ENCODE results near the gene LNX1. TPM values are rescaled to one million over a fixed set of nuclear protein-coding genes. Genes with fewer than 3 reads are reported as not detected.

LNX1 gene
- total RNA-seq, 1 donor from 2014 or later = 4.2 TPM

- no peak overlapping the region for H3K9ac ChIP-seq (ENCODE audit: low read depth in 1 of 3, low read length in 3 of 3)
These were observed 62.3 kb downstream of the LNX1 start for GRCh38 chr4:53529025-53529424.

GRCh38 chr4:53527930-53528329 is 63.4 kb downstream of the LNX1 start:
- peaks cover 0 to 3% (median 0%) of the 10 kb centered on the region in 3 donors for H3K4me1 ChIP-seq (ENCODE audit: control insufficient read depth in 3 of 3, insufficient read depth in 3 of 3, low read length in 3 of 3)
- H3K36me3 ChIP-seq (ENCODE audit: control insufficient read depth in 3 of 3, insufficient read depth in 3 of 3, low read length in 3 of 3) = no peaks in the 10 kb centered on the region

More at GRCh38 chr4:53529025-53529424, 62.3 kb downstream of the LNX1 start:
- H3K4me3 ChIP-seq (ENCODE audit: low read length in 3 of 3) = no peak overlapping the region
- no peak overlapping the region for H3K27ac ChIP-seq (ENCODE audit: low read depth, low read length)
- H3K4me1 ChIP-seq (ENCODE audit: control insufficient read depth in 3 of 3, insufficient read depth in 3 of 3, low read length in 3 of 3) = peaks cover 0 to 3% (median 0%) of the 10 kb centered on the region in 3 donors
- H3K27me3 ChIP-seq (ENCODE audit: control insufficient read depth in 3 of 3, insufficient read depth in 3 of 3, low read length in 3 of 3) = peaks cover 0 to 3% (median 3%) of the 10 kb centered on the region in 3 donors
- no peaks in the 10 kb centered on the region for H3K36me3 ChIP-seq (ENCODE audit: control insufficient read depth in 3 of 3, insufficient read depth in 3 of 3, low read length in 3 of 3)
- H3K9me3 ChIP-seq (ENCODE audit: control insufficient read depth in 3 of 3, low read length in 3 of 3) = no peaks in the 10 kb centered on the region

GRCh38 chr4:53527326-53527725 is 64.0 kb downstream of the LNX1 start:
- Histone ChIP-seq H3K4me1 (ENCODE audit: control insufficient read depth in 3 of 3, insufficient read depth in 3 of 3, low read length in 3 of 3) (no peaks in the 10 kb centered on the region), H3K9ac (ENCODE audit: low read depth in 1 of 3, low read length in 3 of 3) (no peak overlapping the region), H3K27ac (ENCODE audit: low read depth, low read length) (no peak overlapping the region), H3K4me3 (ENCODE audit: low read length in 3 of 3) (no peak overlapping the region), H3K9me3 (ENCODE audit: control insufficient read depth in 3 of 3, low read length in 3 of 3) (no peaks in the 10 kb centered on the region), H3K36me3 (ENCODE audit: control insufficient read depth in 3 of 3, insufficient read depth in 3 of 3, low read length in 3 of 3) (no peaks in the 10 kb centered on the region), H3K27me3 (ENCODE audit: control insufficient read depth in 3 of 3, insufficient read depth in 3 of 3, low read length in 3 of 3) (peaks cover 0 to 3% (median 3%) of the 10 kb centered on the region in 3 donors)

More at GRCh38 chr4:53527930-53528329, 63.4 kb downstream of the LNX1 start:
- H3K4me3 ChIP-seq (ENCODE audit: low read length in 3 of 3) = no peak overlapping the region
- peaks cover 0 to 3% (median 3%) of the 10 kb centered on the region in 3 donors for H3K27me3 ChIP-seq (ENCODE audit: control insufficient read depth in 3 of 3, insufficient read depth in 3 of 3, low read length in 3 of 3)
- no peaks in the 10 kb centered on the region for H3K9me3 ChIP-seq (ENCODE audit: control insufficient read depth in 3 of 3, low read length in 3 of 3)
- H3K9ac ChIP-seq (ENCODE audit: low read depth in 1 of 3, low read length in 3 of 3) = no peak overlapping the region
- H3K27ac ChIP-seq (ENCODE audit: low read depth, low read length) = no peak overlapping the region

GRCh38 chr4:53522334-53522733 is 69.0 kb downstream of the LNX1 start:
- Histone ChIP-seq H3K9me3 (ENCODE audit: control insufficient read depth in 3 of 3, low read length in 3 of 3) (no peaks in the 10 kb centered on the region), H3K36me3 (ENCODE audit: control insufficient read depth in 3 of 3, insufficient read depth in 3 of 3, low read length in 3 of 3) (no peaks in the 10 kb centered on the region), H3K4me1 (ENCODE audit: control insufficient read depth in 3 of 3, insufficient read depth in 3 of 3, low read length in 3 of 3) (no peaks in the 10 kb centered on the region)

DNA sequence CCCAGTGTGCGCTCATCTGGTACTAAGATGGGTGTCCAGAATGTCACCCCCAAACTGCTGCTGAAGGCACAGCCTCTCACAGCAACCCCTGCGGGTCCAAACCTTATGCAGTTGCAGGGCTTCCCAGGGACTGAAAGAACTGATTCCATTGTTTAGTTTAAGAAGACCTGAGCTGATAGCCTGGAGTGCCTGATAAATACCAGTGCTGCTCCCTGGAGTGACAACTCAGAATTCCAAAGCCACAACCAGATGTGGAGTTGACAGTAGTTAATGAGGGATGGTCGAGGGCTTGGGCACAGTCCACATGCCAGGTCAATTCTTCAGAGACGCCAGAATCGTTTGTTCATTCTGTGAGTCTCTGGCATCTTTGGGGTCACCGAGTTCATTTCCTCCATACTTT is 71.2 kb downstream of the LNX1 start:
- Histone ChIP-seq H3K27me3 (ENCODE audit: control insufficient read depth in 3 of 3, insufficient read depth in 3 of 3, low read length in 3 of 3) (no peaks in the 10 kb centered on the region), H3K36me3 (ENCODE audit: control insufficient read depth in 3 of 3, insufficient read depth in 3 of 3, low read length in 3 of 3) (no peaks in the 10 kb centered on the region), H3K9ac (ENCODE audit: low read depth in 1 of 3, low read length in 3 of 3) (no peak overlapping the region), H3K27ac (ENCODE audit: low read depth, low read length) (no peak overlapping the region), H3K4me1 (ENCODE audit: control insufficient read depth in 3 of 3, insufficient read depth in 3 of 3, low read length in 3 of 3) (no peaks in the 10 kb centered on the region), H3K4me3 (ENCODE audit: low read length in 3 of 3) (no peak overlapping the region), H3K9me3 (ENCODE audit: control insufficient read depth in 3 of 3, low read length in 3 of 3) (no peaks in the 10 kb centered on the region)

More at GRCh38 chr4:53522334-53522733, 69.0 kb downstream of the LNX1 start:
- peaks cover 0 to under 1% (median 0%) of the 10 kb centered on the region in 3 donors for H3K27me3 ChIP-seq (ENCODE audit: control insufficient read depth in 3 of 3, insufficient read depth in 3 of 3, low read length in 3 of 3)
- no peak overlapping the region for H3K4me3 ChIP-seq (ENCODE audit: low read length in 3 of 3)
- no peak overlapping the region for H3K27ac ChIP-seq (ENCODE audit: low read depth, low read length)
- H3K9ac ChIP-seq (ENCODE audit: low read depth in 1 of 3, low read length in 3 of 3) = no peak overlapping the region

DNA sequence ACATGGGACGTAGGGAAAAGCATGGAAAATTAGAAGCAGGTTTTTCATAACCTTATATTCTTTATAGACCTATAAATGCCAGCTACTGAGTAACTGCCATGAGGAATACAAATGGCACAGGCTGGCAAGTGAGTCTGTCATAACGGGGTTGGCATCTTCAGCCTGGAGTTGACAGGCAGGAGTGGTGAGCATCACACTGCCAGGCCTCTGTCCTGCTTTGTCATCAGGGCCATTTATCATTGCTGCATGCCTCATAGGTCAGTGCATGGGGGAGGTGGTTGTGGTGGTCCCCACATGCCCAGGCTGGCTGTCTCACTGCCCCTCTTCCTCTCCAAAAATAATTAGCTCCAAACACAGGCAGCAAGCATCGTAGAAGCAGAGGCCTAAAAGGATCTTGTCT is 72.5 kb downstream of the LNX1 start:
- Histone ChIP-seq H3K27me3 (ENCODE audit: control insufficient read depth in 3 of 3, insufficient read depth in 3 of 3, low read length in 3 of 3) (no peaks in the 10 kb centered on the region), H3K4me3 (ENCODE audit: low read length in 3 of 3) (no peak overlapping the region), H3K36me3 (ENCODE audit: control insufficient read depth in 3 of 3, insufficient read depth in 3 of 3, low read length in 3 of 3) (no peaks in the 10 kb centered on the region)

GRCh38 chr4:53515076-53515475 is 76.2 kb downstream of the LNX1 start:
- peaks cover 0 to 4% (median 4%) of the 10 kb centered on the region in 3 donors for H3K4me1 ChIP-seq (ENCODE audit: control insufficient read depth in 3 of 3, insufficient read depth in 3 of 3, low read length in 3 of 3)
- H3K27ac ChIP-seq (ENCODE audit: low read depth, low read length) = no peak overlapping the region
- H3K9me3 ChIP-seq (ENCODE audit: control insufficient read depth in 3 of 3, low read length in 3 of 3) = no peaks in the 10 kb centered on the region
- no peak overlapping the region for H3K9ac ChIP-seq (ENCODE audit: low read depth in 1 of 3, low read length in 3 of 3)
- no peak overlapping the region for H3K4me3 ChIP-seq (ENCODE audit: low read length in 3 of 3)
- no peaks in the 10 kb centered on the region for H3K36me3 ChIP-seq (ENCODE audit: control insufficient read depth in 3 of 3, insufficient read depth in 3 of 3, low read length in 3 of 3)
- no peaks in the 10 kb centered on the region for H3K27me3 ChIP-seq (ENCODE audit: control insufficient read depth in 3 of 3, insufficient read depth in 3 of 3, low read length in 3 of 3)

More for the DNA sequence above, 72.5 kb downstream of the LNX1 start:
- no peaks in the 10 kb centered on the region for H3K4me1 ChIP-seq (ENCODE audit: control insufficient read depth in 3 of 3, insufficient read depth in 3 of 3, low read length in 3 of 3)
- H3K27ac ChIP-seq (ENCODE audit: low read depth, low read length) = no peak overlapping the region
- no peaks in the 10 kb centered on the region for H3K9me3 ChIP-seq (ENCODE audit: control insufficient read depth in 3 of 3, low read length in 3 of 3)
- no peak overlapping the region for H3K9ac ChIP-seq (ENCODE audit: low read depth in 1 of 3, low read length in 3 of 3)

- H3K4me3 ChIP-seq (ENCODE audit: low read length in 3 of 3) = no peak overlapping the region
- no peaks in the 10 kb centered on the region for H3K9me3 ChIP-seq (ENCODE audit: control insufficient read depth in 3 of 3, low read length in 3 of 3)
- no peak overlapping the region for H3K27ac ChIP-seq (ENCODE audit: low read depth, low read length)
- H3K4me1 ChIP-seq (ENCODE audit: control insufficient read depth in 3 of 3, insufficient read depth in 3 of 3, low read length in 3 of 3) = peaks cover 0 to 9% (median 4%) of the 10 kb centered on the region in 3 donors
- H3K27me3 ChIP-seq (ENCODE audit: control insufficient read depth in 3 of 3, insufficient read depth in 3 of 3, low read length in 3 of 3) = no peaks in the 10 kb centered on the region
- no peak overlapping the region for H3K9ac ChIP-seq (ENCODE audit: low read depth in 1 of 3, low read length in 3 of 3)
- H3K36me3 ChIP-seq (ENCODE audit: control insufficient read depth in 3 of 3, insufficient read depth in 3 of 3, low read length in 3 of 3) = no peaks in the 10 kb centered on the region
These were observed 76.8 kb downstream of the LNX1 start for GRCh38 chr4:53514509-53514908.

GRCh38 chr4:53512608-53513007 is 78.7 kb downstream of the LNX1 start:
- H3K9ac ChIP-seq (ENCODE audit: low read depth in 1 of 3, low read length in 3 of 3) = no peak overlapping the region
- no peak overlapping the region for H3K27ac ChIP-seq (ENCODE audit: low read depth, low read length)
- H3K4me3 ChIP-seq (ENCODE audit: low read length in 3 of 3) = no peak overlapping the region
- peaks cover 0 to 16% (median 8%) of the 10 kb centered on the region in 3 donors for H3K4me1 ChIP-seq (ENCODE audit: control insufficient read depth in 3 of 3, insufficient read depth in 3 of 3, low read length in 3 of 3)
- no peaks in the 10 kb centered on the region for H3K36me3 ChIP-seq (ENCODE audit: control insufficient read depth in 3 of 3, insufficient read depth in 3 of 3, low read length in 3 of 3)
- no peaks in the 10 kb centered on the region for H3K27me3 ChIP-seq (ENCODE audit: control insufficient read depth in 3 of 3, insufficient read depth in 3 of 3, low read length in 3 of 3)
- no peaks in the 10 kb centered on the region for H3K9me3 ChIP-seq (ENCODE audit: control insufficient read depth in 3 of 3, low read length in 3 of 3)

DNA sequence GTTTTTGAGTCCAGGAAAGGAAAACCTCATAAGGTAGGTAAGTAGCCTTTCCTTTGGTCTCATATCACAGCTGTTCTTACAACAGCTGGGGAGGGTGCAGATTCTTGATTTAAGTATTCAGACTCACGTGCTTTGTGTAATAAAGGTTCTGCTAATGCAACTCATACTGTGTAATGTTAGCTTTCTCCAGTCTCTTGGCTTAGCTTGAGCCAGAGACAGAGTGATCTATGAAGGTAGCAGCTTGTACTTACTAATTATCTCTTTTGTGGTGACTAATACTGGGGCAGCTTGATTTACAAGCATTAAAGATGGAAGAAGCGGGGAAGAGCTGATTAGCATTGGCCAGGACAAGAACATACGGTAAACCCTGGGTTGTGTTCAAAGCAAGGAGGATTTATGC is 80.3 kb downstream of the LNX1 start:
- Histone ChIP-seq H3K4me1 (ENCODE audit: control insufficient read depth in 3 of 3, insufficient read depth in 3 of 3, low read length in 3 of 3) (peaks cover 0 to 16% (median 8%) of the 10 kb centered on the region in 3 donors), H3K27ac (ENCODE audit: low read depth, low read length) (no peak overlapping the region), H3K36me3 (ENCODE audit: control insufficient read depth in 3 of 3, insufficient read depth in 3 of 3, low read length in 3 of 3) (no peaks in the 10 kb centered on the region), H3K9ac (ENCODE audit: low read depth in 1 of 3, low read length in 3 of 3) (no peak overlapping the region), H3K9me3 (ENCODE audit: control insufficient read depth in 3 of 3, low read length in 3 of 3) (no peaks in the 10 kb centered on the region), H3K4me3 (ENCODE audit: low read length in 3 of 3) (no peak overlapping the region), H3K27me3 (ENCODE audit: control insufficient read depth in 3 of 3, insufficient read depth in 3 of 3, low read length in 3 of 3) (no peaks in the 10 kb centered on the region)
